DOHH2 (cell line): ENCODE data around the gene ANTXR1.

Experiments used
- CTCF ChIP-seq: fragments of 200-600 bp; sonication (generic); IDR thresholded peaks from one replicate; pipeline ENCODE4 v1.5.1; 2014; ENCODE audit warnings: antibody characterized with exemption, mild to moderate bottlenecking, low read depth, low read length; ENCODE audit not compliant: poor library complexity, severe bottlenecking
- EZH2phosphoT487 ChIP-seq: fragments of 200-600 bp; sonication (generic); IDR thresholded peaks from 2 replicates; pipeline ENCODE4 v1.6.1; 2017; ENCODE audit warnings: borderline replicate concordance, mild to moderate bottlenecking, antibody characterized with exemption, low read length, moderate library complexity, mixed read lengths

GRCh38 chr2:69132960-69133590 is 120.1 kb downstream of the ANTXR1 start:
- TF ChIP-seq CTCF (no peak), EZH2phosphoT487 (no peak)
